ENCODE results near the gene GLB1L3. TPM values are rescaled to one million over a fixed set of nuclear protein-coding genes. Genes with fewer than 3 reads are reported as not detected.

The GLB1L3 gene
- total RNA-seq, 3 donors from 2014 or later = 1.0 to 1.6 TPM; not detected in 1

DNA sequence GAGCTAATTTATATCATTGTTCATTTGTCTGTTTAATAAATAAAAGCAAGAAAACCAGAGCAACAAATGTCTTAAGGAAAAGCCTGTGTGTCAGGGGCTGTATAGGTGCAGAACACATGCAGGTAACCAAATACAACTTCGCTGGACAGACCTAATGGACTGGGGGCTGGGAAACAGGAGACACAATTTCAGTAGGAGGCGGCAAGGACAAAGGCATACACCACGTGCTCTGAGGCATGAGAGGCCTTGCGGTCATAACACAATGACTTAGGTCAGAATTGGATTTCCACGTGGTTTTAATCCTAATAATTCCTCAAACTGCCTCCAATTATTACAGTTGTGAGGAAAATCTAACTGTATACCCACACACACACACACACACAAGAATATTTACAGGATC, 8.7 kb upstream of the GLB1L3 start:
- peak overlapping the region; percentile 6 to 58 for H3K27ac ChIP-seq
- H3K4me1 ChIP-seq = no peaks in the 10 kb centered on the region
- TF ChIP-seq POLR2A (IDR thresholded peaks at IDR 0.05) (no peak), POLR2AphosphoS5 (IDR thresholded peaks at IDR 0.05) (no peak)
- TF ChIP-seq, protein P1, sequence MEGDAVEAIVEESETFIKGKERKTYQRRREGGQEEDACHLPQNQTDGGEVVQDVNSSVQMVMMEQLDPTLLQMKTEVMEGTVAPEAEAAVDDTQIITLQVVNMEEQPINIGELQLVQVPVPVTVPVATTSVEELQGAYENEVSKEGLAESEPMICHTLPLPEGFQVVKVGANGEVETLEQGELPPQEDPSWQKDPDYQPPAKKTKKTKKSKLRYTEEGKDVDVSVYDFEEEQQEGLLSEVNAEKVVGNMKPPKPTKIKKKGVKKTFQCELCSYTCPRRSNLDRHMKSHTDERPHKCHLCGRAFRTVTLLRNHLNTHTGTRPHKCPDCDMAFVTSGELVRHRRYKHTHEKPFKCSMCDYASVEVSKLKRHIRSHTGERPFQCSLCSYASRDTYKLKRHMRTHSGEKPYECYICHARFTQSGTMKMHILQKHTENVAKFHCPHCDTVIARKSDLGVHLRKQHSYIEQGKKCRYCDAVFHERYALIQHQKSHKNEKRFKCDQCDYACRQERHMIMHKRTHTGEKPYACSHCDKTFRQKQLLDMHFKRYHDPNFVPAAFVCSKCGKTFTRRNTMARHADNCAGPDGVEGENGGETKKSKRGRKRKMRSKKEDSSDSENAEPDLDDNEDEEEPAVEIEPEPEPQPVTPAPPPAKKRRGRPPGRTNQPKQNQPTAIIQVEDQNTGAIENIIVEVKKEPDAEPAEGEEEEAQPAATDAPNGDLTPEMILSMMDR (IDR thresholded peaks at IDR 0.05) = no peak
- DNase-seq (ENCODE audit: low spot score in 2 of 2) = no peak
- H3K9me3 ChIP-seq = no peaks in the 10 kb centered on the region
- no peaks in the 10 kb centered on the region for H3K36me3 ChIP-seq
- peaks cover 0 to 12% of the 10 kb centered on the region in 2 donors for H3K27me3 ChIP-seq
- no peak overlapping the region for H3K4me3 ChIP-seq
- intact Hi-C loops (cut with DNase I; ENCODE audit: low total_unique reads) = no loop called here

DNA sequence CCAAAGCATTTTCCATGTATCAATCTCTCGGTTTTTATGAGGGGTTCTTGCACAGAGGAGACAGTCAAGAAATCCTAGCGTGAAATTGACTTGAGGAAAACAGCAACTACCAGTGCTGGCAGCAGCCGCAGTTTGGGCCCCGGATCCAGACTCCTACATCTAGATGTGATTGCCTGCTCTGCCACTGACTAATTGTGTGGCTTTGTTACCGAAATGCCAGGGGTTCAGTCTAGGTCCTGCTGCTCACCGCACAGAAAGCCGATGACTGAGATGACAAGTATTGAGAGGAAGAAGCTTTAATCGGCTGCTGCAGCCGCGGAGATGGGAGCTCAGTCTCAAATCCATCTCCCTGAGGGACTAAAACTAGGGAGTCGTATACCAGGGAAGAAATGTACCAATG, 8.2 kb upstream of the GLB1L3 start:
- TF ChIP-seq, protein P1 (IDR thresholded peaks at IDR 0.05) = no peak
- TF ChIP-seq POLR2AphosphoS5 (IDR thresholded peaks at IDR 0.05) = no peak
- TF ChIP-seq POLR2A (IDR thresholded peaks at IDR 0.05) = no peak
- Histone ChIP-seq H3K9me3 (no peaks in the 10 kb centered on the region), H3K36me3 (no peaks in the 10 kb centered on the region), H3K27me3 (peaks cover 0 to 17% of the 10 kb centered on the region in 2 donors), H3K27ac (no peak overlapping the region), H3K4me3 (no peak overlapping the region), H3K4me1 (no peaks in the 10 kb centered on the region)
- intact Hi-C loops (cut with DNase I; ENCODE audit: low total_unique reads) = no loop called here
- DNase-seq (ENCODE audit: low spot score in 2 of 2) = no peak

DNA sequence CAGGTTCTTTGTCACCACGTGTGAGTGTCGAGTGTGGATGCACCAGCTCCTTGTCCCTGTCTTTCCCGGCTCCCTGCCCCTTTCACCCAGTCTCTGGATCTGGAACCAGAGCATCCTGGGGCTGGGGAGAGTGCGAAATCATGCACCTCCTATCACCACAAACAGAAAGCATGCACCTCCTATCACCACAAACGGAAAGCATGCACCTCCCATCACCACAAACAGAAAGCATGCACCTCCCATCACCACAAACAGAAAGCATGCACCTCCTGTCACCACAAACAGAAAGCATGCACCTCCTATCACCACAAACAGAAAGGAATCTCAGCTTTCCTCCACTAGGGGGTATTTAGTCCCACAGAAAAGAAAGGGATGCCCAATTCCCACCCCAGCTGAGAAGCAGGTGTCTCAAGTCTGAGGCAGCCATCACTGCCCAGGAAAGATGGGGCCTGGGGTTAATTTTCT, 5.9 kb upstream of the GLB1L3 start:
- Histone ChIP-seq H3K9me3 (no peaks in the 10 kb centered on the region), H3K27me3 (peaks cover 0 to 38% of the 10 kb centered on the region in 2 donors), H3K4me3 (no peak overlapping the region), H3K36me3 (no peaks in the 10 kb centered on the region), H3K27ac (no peak overlapping the region), H3K4me1 (no peaks in the 10 kb centered on the region)
- intact Hi-C loops (cut with DNase I; ENCODE audit: low total_unique reads) = no loop called here
- TF ChIP-seq POLR2AphosphoS5 (IDR thresholded peaks at IDR 0.05) = no peak
- no peak for DNase-seq (ENCODE audit: low spot score in 2 of 2)

DNA sequence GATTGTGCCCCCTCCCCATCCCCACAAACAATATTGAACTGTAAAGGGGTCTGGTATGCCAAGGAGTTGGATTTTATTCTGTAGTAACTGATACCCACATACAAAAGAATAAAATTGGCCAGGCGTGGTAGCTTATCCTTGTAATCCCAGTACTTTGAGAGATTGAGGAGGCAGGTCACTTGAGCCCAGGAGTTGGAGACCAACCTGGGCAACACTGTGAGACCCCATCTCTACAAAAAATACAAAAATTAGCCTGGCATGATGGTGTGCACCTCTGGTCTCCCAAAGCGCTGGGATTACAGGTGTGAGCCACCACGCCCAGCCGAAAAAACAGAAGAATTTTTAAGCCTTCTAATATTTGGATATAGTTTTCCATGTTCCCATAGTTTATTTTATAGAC, 4.2 kb upstream of the GLB1L3 start:
- DNase-seq (ENCODE audit: low spot score in 2 of 2) = no peak
- intact Hi-C loops (cut with DNase I; ENCODE audit: low total_unique reads) = no loop called here
- H3K36me3 ChIP-seq = no peaks in the 10 kb centered on the region
- H3K4me3 ChIP-seq = no peak overlapping the region
- no peak overlapping the region for H3K27ac ChIP-seq
- peaks cover 3 to 5% of the 10 kb centered on the region in 2 donors for H3K4me1 ChIP-seq
- H3K9me3 ChIP-seq = no peaks in the 10 kb centered on the region
- TF ChIP-seq, protein P1 (IDR thresholded peaks at IDR 0.05) = no peak
- no peak for TF ChIP-seq POLR2AphosphoS5 (IDR thresholded peaks at IDR 0.05)
- TF ChIP-seq POLR2A (IDR thresholded peaks at IDR 0.05) = no peak
- H3K27me3 ChIP-seq = peaks cover 0 to 55% of the 10 kb centered on the region in 2 donors

DNA sequence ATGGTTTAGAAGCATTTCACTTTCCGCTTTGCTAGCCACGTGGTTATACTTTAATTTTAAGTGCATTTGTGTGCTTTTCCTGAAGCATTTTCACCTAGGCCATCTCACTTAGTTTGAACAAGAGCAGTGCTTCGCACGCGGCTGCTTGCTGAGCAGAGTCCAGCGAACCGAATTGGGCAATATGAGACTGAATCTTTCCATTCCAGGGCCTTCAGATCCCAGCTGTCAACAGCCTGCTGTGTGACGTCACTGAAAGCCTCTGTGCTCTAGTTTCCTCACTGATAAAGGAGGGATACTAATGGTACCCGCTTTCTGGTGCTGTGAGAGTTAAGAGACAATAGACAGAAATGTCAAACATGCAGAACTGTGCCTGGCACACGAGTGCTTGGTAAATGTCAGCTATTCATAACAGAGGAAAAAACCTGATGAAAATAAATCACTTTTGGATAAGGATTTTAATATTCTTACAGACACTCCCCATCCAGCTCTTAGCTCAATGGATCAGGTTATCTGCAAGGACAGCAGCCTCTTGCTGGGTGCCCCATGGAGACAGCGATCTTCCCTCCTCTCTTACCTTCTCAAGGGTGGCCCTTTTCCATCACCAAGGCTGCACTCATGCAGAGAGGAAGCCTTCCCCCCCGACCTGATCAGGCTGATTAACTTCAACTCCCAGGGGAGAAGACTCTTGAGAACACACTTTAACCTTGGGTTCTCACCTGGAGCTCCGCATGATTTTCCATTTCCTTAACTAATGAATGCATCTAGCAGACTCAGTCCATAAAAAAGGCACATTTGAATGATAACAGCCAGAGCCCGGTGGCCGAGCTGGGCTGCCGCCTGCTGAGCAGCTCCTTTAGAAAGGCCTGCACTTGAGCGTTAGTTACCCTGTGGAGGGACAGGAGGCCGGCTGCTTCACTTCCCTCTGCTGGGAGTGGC, 3.5 kb upstream of the GLB1L3 start:
- TF ChIP-seq, protein P1 (IDR thresholded peaks at IDR 0.05) = no peak
- H3K36me3 ChIP-seq = no peaks in the 10 kb centered on the region
- intact Hi-C loops (cut with DNase I; ENCODE audit: low total_unique reads) = no loop called here
- no peak overlapping the region for H3K27ac ChIP-seq
- H3K27me3 ChIP-seq = peaks cover 0 to 62% of the 10 kb centered on the region in 2 donors
- peak in 1 of 2 donors; percentile 10 for DNase-seq (ENCODE audit: low spot score in 2 of 2)
- no peak overlapping the region for H3K4me3 ChIP-seq
- peaks cover 3 to 6% of the 10 kb centered on the region in 2 donors for H3K4me1 ChIP-seq
- no peaks in the 10 kb centered on the region for H3K9me3 ChIP-seq

Data from breast epithelium (tissue), 4 donors.